Smooth muscle cell of the brain vasculature (primary cell): ENCODE measurements around the gene SNRNP70.

ENCODE experiments used
- DNase-seq: peaks from one replicate; pipeline ENCODE4 v3.0.0-alpha.2; 2012; ENCODE audit warnings: low read depth, low spot score

SNRNP70 gene

GRCh38 chr19:49098795-49099194 lies 13.5 kb downstream of the SNRNP70 start:
- no peak for DNase-seq

- no peak for DNase-seq
Observed at GRCh38 chr19:49101160-49101559, 15.9 kb downstream of the SNRNP70 start.

GRCh38 chr19:49102303-49102702 lies 17.1 kb downstream of the SNRNP70 start:
- DNase-seq, result no peak

- DNase-seq, result no peak
Observed at GRCh38 chr19:49103331-49104085, 18.3 kb downstream of the SNRNP70 start.

GRCh38 chr19:49104229-49104864 lies 19.1 kb downstream of the SNRNP70 start:
- DNase-seq, result no peak

GRCh38 chr19:49106648-49107135 lies 21.4 kb downstream of the SNRNP70 start:
- no peak for DNase-seq

- DNase-seq, result no peak
Observed at GRCh38 chr19:49107625-49108459, 22.6 kb downstream of the SNRNP70 start.

GRCh38 chr19:49109051-49109450 lies 23.8 kb downstream of the SNRNP70 start:
- no peak for DNase-seq

- DNase-seq, result no peak
Observed at GRCh38 chr19:49109569-49110233, 24.4 kb downstream of the SNRNP70 start.

GRCh38 chr19:49110567-49110966 lies 25.3 kb downstream of the SNRNP70 start:
- no peak for DNase-seq

GRCh38 chr19:49111218-49111998 lies 26.2 kb downstream of the SNRNP70 start:
- no peak for DNase-seq

- no peak for DNase-seq
Observed at GRCh38 chr19:49113762-49114629, 28.7 kb downstream of the SNRNP70 start, which contains the start of gene LIN7B. Gene LIN7B, plus strand, starts transcription at chr19:49114370. Its CDS starts 35 bp downstream, at chr19:49114405.

- DNase-seq, result no peak
Observed at GRCh38 chr19:49114630-49115363, 29.5 kb downstream of the SNRNP70 start.

- DNase-seq, result no peak
Observed at GRCh38 chr19:49116544-49116943, 31.3 kb downstream of the SNRNP70 start.

- DNase-seq, result no peak
Observed at GRCh38 chr19:49117677-49118564, 32.7 kb downstream of the SNRNP70 start.

GRCh38 chr19:49118565-49119410 lies 33.5 kb downstream of the SNRNP70 start, which contains the start of gene C19orf73:
Gene C19orf73, minus strand, starts transcription at chr19:49119143. Its CDS starts 121 bp downstream, at chr19:49119022.
- peak; percentile 73 for DNase-seq
